ENCODE measurements around the gene RAI14.
"Not testable (repeated sequence)": the region's sequence is repeated elsewhere in the genome, so short reads cannot be mapped to it uniquely, and the experiment has no call there.

The RAI14 gene

DNA sequence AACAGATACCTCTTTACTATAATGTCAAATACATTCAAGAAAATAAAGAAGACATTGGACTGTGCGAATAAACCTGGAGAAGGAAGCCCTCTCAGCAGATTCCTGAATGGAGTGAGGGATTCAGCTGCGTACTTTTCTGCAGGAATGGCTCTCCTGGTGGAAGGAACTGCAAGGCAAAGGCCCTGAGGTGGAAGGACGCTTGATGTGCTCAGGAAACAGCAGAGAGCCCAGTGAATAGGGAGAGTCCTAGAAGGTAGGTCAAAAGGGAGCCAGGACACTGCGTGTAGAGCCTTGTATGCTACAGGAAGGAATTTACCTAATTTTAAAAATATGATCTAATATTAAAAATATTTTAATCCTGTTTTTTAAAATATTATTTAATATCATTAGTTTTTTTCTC, 114.4 kb downstream of the RAI14 start:
- DNase-seq (ENCODE audit: low spot score), result no peak

DNA sequence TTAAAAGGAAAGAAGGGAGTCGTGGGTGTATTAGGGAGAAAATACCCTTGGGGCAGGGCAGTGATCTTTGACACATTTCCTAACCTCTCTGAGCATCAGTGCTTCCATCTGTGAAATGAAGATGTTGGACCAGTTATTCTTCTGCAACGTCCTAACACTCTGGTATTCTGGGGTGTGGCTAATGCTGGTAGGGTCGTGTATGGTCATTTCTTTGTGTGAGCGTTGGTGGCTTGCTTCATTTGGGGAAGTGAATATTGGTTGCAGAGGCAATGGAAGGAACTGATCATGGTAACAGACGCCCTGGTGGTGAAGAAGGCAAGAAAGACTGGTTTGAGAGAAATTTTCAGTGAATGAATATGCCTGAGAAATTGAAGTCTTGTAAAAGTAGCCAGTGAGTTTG, 114.9 kb downstream of the RAI14 start:
- no peak for DNase-seq (ENCODE audit: low spot score)

DNA sequence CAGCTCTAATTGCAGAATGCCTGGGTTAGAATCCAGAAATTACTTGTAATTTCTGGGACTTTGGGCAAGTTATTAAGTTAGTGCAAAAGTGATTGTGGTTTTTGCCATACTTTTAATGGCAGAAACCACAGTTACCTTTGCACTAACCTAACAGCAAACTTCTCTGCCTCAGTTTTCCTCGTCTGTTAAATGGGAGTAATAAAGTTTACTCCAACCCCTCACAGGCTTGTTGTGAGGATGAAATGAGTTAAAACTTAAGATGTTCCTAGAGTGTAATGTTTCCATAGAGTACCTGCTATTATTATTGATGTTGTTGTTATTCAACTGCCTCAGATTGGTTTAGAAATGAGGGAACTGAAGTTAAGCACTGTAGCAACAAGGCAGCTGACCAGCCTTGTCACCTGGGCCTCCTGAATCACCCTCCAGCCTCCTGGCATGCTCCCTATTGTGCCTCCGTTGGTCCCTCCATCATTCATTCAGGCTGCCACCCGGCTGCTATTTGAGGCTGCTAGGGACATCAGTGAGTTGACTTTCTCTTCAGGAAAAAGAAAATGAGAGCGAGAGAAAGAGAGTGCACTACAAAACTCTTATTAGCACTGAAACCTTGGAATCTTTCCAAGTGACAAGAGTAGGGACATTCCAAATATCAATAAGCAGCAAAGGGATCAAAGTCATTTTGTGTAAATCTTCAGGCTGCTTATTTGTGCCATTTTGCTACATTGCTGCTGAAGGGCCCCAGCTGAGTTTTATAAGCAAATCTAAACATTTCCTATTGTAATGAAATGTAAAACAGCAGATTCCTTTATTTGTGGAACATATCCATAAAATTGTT, 116.4 kb downstream of the RAI14 start:
- no peak for DNase-seq (ENCODE audit: low spot score)

DNA sequence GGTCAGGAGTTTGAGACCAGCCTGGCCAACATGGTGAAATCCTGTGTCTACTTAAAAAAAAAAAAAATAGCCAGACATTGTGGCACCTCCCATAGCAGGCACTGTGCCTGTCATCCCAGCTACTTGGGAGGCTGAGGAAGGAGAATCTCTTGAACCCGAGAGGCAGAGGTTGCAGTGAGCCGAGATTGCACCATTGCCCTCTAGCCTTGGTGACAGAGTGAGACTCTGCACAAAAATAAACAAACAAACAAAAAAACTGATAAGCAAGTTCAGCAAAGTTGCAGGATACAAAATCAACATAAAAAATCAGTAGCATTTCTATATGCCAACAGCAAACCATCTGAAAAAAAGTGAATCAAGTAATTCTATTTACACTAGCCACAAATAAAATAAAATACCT, 118.0 kb downstream of the RAI14 start:
- no peak for DNase-seq (ENCODE audit: low spot score)

GRCh38 chr5:34774678-34775077, 118.5 kb downstream of the RAI14 start:
- DNase-seq (ENCODE audit: low spot score), result not testable (repeated sequence)

- DNase-seq (ENCODE audit: low spot score), result no peak
These were observed 119.8 kb downstream of the RAI14 start for GRCh38 chr5:34775886-34776285.

DNA sequence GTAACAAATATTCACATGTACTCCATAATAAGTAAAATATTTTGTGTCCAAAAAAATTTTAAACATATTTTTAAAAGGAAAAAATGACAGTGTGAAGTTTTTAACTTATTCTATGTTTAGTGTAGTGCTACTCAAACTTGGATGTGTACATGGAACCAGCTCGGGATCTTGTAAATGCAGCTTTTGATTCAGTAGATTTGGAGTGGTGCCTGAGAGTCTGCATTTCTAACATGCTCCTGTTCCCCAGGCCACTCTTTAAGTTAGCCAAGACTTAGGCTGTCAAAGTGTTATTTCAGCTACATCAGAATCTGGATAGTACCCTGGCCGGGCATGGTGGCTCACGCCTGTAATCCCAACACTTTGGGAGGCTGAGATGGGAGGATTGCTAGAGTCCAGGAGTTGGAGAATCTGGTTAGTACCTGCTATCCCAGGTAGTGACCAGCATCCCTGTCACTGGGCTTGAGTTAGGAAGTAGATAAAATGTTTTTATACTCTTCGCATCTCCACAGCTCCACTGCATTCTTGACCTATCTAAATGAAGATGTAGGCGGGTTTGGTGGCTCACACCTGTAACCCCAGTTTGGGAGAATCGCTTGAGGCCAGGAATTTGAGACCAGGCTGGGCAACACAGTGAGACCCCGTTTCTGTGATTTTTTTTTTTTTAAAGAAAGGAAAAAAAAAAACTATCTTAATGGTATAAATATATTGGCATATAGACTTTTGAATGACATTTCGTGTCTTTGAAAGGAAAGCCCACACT, 122.1 kb downstream of the RAI14 start:
- no peak for DNase-seq (ENCODE audit: low spot score)

GRCh38 chr5:34783892-34784291, 127.8 kb downstream of the RAI14 start:
- DNase-seq (ENCODE audit: low spot score), result not testable (repeated sequence)

DNA sequence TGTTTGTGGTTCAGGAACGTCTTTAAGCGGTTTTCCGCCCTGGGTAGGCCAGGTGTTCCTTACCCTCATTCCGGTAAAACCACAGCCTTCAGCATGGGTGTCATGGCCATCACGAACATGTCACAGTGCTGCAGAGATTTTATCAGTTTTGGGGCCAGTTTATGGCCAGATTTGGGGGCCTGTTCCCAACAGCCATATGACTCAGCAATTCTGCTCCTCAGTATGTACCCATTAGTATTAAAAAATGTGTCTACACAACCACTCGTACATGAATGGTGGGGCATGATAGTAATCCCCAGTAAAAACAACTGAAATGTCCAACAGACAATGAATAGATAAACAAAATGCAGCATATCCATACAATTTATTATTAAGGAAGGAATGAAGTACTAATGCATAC, 130.9 kb downstream of the RAI14 start:
- DNase-seq (ENCODE audit: low spot score), result no peak

- DNase-seq (ENCODE audit: low spot score), result peak; percentile 78
These were observed 132.9 kb downstream of the RAI14 start for GRCh38 chr5:34789021-34789531.

DNA sequence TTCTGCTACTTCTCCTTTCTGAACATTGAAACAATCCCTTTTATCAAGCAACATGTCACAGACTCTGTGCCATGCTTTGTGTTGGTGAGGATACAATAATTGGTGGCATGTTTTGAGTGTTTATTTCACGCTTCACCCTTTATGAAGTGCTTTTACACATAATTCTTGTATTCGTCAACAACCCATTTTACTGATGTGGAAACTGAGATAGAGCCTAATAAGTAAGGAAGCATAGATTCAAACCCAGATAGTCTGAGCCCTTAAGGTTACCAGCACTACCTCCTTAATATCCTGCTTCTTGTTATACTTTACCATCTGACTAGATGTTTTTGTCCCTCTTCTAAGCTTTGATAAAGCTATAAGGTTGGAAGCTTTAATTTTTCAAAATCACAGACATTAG, 133.5 kb downstream of the RAI14 start:
- no peak for DNase-seq (ENCODE audit: low spot score)

DNA sequence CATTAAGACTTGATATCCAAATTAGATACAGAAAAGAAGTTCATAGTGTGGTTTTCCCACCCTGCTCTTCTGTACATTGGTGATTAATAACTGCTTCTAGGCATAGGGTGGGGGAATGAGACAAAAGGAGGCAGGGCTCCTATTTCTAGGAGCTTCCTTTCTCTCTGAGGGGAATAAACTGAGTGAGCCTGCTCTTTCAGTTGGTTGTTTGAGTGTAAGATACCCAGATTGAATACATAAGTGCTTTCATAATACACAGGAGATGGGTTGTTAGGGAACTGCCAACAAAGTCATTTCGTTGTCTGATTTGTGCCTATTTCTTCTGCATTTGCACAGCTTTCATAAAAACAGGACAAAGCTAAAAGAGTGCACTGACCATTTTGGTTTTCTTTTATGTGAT, 133.9 kb downstream of the RAI14 start:
- DNase-seq (ENCODE audit: low spot score), result no peak

GRCh38 chr5:34791761-34792244, 135.7 kb downstream of the RAI14 start:
- DNase-seq (ENCODE audit: low spot score), result peak; percentile 45

DNA sequence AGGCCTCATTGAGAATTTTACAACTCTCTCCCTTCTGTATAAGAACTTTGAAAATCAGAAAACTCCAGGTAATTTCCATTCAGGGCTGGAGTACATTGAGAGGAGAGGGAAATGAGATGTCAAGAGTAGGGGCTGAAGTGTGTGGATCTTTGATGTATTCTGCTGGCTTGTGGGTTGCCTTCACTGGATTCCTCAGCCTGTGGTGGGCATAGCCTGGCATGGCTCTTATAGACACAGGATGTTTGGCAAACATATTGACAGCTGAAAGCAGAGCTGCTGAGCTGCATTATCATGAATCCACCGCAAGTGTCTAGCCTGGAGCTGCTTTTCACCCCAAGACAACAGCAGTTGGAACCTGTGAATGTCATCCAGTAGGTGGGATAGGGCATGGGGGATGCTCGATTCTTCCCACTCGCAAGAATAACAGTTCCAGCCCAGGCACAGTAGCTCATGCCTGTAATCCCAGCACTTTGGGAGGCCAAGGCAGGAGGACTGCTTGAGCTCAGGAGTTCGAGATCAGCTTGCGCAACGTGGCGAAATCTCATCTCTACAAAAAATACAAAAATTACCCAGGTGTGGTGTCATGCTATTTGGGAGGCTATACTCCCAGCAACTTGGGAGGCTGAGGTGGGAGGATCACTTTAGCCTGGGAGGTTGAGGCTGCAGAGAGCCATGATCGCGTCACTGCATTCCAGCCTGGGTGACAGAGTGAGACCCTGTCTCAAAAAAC, 146.9 kb downstream of the RAI14 start:
- no peak for DNase-seq (ENCODE audit: low spot score)

DNA sequence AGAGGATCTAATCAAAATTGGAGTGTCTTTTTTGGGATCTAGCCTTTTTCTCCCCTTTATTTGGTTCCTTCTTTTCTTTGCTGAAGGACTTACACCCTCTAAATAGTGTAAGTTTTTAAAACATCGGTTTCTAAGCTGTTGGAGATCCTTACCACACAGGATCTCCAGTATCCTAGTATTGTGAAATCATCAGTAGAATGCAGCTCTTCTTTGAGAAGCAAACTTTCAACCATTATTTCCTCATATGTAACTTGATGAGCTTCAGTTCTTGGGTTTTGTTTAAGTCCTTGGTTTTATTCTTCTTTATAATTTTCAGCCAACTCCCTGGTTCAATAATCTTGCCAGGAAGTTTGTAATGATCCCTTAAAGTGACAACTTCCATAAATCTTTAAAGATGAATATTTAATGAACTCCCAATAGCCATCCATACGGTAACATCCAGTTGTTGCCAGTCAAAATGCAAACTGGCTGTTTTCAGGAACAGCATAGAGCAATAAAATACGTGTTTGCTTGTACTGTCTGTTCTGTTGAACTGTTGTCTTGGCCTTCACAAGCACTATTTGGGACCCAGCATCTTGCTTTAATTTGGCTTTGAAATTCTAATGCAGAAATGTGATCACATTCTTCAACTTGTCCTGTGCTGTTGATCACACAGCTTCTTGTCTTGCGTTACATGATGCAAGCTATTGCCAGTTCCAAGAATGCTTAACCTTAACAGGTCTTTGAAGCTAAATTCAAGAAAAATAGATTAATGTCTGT, 148.0 kb downstream of the RAI14 start:
- DNase-seq (ENCODE audit: low spot score), result peak; percentile 45

DNA sequence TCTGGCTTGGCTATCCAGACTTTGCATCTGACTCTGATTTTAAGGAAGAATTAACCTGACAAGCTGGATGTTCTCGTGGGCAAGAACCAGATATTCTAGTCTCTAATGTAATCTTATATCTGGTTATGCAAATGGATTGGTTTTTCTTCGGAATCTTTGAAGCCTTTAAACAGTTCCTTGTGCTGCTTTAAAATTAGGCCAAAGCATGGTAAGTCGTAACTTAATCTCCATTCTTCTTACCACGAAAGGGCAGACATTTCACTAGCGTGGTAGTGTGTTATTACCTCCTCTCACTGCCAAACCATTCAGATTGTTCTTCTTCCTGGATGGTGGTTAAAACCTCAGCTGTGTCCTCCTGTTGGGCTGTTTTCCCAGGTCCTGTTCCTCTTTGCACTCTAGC, 148.8 kb downstream of the RAI14 start:
- DNase-seq (ENCODE audit: low spot score), result no peak

DNA sequence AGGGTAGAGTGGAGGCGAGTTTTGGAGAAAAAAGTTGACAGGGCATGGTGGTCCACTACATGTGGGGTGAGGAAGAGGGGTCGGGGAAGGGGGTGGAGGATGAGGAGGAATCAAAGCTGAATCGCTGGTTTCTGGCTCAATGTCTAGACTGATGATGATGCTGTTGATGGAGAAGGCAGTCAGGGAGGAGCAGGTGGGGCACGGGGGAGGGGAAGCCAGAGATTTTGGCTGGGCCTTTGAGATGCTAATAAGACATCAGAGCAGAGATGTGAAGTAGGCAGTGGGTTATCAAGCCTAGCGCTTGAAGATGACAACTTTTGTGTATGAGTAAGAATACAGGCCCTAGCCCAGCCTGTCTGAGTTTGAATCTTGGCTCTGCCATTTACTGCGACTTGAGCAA, 150.4 kb downstream of the RAI14 start:
- DNase-seq (ENCODE audit: low spot score), result no peak

GRCh38 chr5:34811706-34812105, 155.6 kb downstream of the RAI14 start:
- no peak for DNase-seq (ENCODE audit: low spot score)

GRCh38 chr5:34813509-34813908, 157.4 kb downstream of the RAI14 start:
- no peak for DNase-seq (ENCODE audit: low spot score)

GRCh38 chr5:34817558-34818351, 161.6 kb downstream of the RAI14 start:
- DNase-seq (ENCODE audit: low spot score), result peak; percentile 42

GRCh38 chr5:34818717-34819116, 162.6 kb downstream of the RAI14 start:
- DNase-seq (ENCODE audit: low spot score), result no peak
